Prostate gland (tissue), 2 donors: ENCODE measurements around the gene HDAC4.

ENCODE experiments used
- POLR2A ChIP-seq: fragments of 450-650 bp; IDR thresholded peaks from one replicate; pipeline ENCODE4 v1.6.1; 2016; ENCODE audit warnings: antibody characterized with exemption, mild to moderate bottlenecking
- TF ChIP-seq, protein P1 (sequence below), 4 experiments: fragments of 200-600 bp in 2 of 4; fragments of 450-650 bp in 2 of 4; sonication (generic) in 2 of 4; IDR thresholded peaks; 1 replicate in 3 of 4; 2 replicates in 1 of 4; pipeline ENCODE4 v1.5.1; 2016 to 2019; ENCODE audit warnings: antibody characterized with exemption in 4 of 4, mild to moderate bottlenecking in 2 of 4, moderate library complexity in 2 of 4

DNA sequence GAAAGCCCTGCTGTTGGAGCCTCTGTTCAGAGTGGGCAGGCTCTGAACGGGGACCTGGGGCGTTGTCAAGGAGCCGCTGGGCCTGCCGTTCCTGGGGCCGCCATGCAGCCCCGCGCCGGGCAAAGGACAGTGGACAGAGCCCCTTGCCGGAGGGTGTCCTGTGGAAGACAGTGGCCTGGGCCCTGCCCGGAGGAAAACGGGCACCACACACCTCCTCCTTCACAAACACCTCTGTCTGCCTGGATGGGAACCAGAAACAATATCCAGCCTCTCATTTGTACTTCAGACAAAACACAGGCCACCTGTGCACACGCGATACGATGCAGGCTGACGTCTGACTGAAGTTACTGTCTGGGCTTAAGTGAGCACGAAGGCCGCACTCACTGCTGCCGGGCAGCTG, 319.2 kb downstream of the HDAC4 start:
- TF ChIP-seq, protein P1, sequence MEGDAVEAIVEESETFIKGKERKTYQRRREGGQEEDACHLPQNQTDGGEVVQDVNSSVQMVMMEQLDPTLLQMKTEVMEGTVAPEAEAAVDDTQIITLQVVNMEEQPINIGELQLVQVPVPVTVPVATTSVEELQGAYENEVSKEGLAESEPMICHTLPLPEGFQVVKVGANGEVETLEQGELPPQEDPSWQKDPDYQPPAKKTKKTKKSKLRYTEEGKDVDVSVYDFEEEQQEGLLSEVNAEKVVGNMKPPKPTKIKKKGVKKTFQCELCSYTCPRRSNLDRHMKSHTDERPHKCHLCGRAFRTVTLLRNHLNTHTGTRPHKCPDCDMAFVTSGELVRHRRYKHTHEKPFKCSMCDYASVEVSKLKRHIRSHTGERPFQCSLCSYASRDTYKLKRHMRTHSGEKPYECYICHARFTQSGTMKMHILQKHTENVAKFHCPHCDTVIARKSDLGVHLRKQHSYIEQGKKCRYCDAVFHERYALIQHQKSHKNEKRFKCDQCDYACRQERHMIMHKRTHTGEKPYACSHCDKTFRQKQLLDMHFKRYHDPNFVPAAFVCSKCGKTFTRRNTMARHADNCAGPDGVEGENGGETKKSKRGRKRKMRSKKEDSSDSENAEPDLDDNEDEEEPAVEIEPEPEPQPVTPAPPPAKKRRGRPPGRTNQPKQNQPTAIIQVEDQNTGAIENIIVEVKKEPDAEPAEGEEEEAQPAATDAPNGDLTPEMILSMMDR (IDR thresholded peaks at IDR 0.05) = no peak
- TF ChIP-seq POLR2A = no peak
